GM21737 (cell line): ENCODE data around the gene FOXP4.

Source experiments
- ATAC-seq: cut with Tn5 transposase; IDR thresholded peaks from one replicate; pipeline ENCODE4 v1.9.1; 2021; ENCODE audit warnings: mild to moderate bottlenecking, moderate library complexity; ENCODE audit not compliant: unreplicated experiment

Gene FOXP4

GRCh38 chr6:41545247-41545702, 906 bp upstream of the FOXP4 start:
- ATAC-seq, result no peak

- ATAC-seq, result peak; percentile 25
Measured at GRCh38 chr6:41546475-41546865, 289 bp downstream of the FOXP4 start.

- ATAC-seq, result peak; percentile 15
Measured at GRCh38 chr6:41546866-41547798, 951 bp downstream of the FOXP4 start.

- ATAC-seq, result no peak
Measured at GRCh38 chr6:41547799-41548097, 1.6 kb downstream of the FOXP4 start.

- no peak for ATAC-seq
Measured at GRCh38 chr6:41548098-41548840, 2.1 kb downstream of the FOXP4 start.

- no peak for ATAC-seq
Measured at GRCh38 chr6:41548841-41549642, 2.9 kb downstream of the FOXP4 start.

GRCh38 chr6:41549673-41550072, 3.5 kb downstream of the FOXP4 start:
- ATAC-seq, result no peak

GRCh38 chr6:41551086-41551700, 5.0 kb downstream of the FOXP4 start:
- ATAC-seq, result no peak

- ATAC-seq, result no peak
Measured at GRCh38 chr6:41551857-41552256, 5.7 kb downstream of the FOXP4 start.

GRCh38 chr6:41552723-41553122, 6.5 kb downstream of the FOXP4 start:
- no peak for ATAC-seq

GRCh38 chr6:41553405-41553999, 7.3 kb downstream of the FOXP4 start:
- no peak for ATAC-seq

- no peak for ATAC-seq
Measured at GRCh38 chr6:41555326-41556300, 9.4 kb downstream of the FOXP4 start.

- ATAC-seq, result no peak
Measured at GRCh38 chr6:41557335-41557734, 11.2 kb downstream of the FOXP4 start.

GRCh38 chr6:41558033-41558807, 12.0 kb downstream of the FOXP4 start:
- ATAC-seq, result no peak

- no peak for ATAC-seq
Measured at GRCh38 chr6:41559655-41560427, 13.7 kb downstream of the FOXP4 start.

- no peak for ATAC-seq
Measured at GRCh38 chr6:41560431-41561192, 14.4 kb downstream of the FOXP4 start.

GRCh38 chr6:41561416-41561815, 15.2 kb downstream of the FOXP4 start:
- no peak for ATAC-seq
